ENCODE data around the gene GLDC. TPM values are rescaled to one million over a fixed set of nuclear protein-coding genes. Genes with fewer than 3 reads are reported as not detected.

Gene GLDC
- total and polyA plus RNA-seq, 8 donors, result 0.41 to 8.1 (median 3.3) TPM

DNA sequence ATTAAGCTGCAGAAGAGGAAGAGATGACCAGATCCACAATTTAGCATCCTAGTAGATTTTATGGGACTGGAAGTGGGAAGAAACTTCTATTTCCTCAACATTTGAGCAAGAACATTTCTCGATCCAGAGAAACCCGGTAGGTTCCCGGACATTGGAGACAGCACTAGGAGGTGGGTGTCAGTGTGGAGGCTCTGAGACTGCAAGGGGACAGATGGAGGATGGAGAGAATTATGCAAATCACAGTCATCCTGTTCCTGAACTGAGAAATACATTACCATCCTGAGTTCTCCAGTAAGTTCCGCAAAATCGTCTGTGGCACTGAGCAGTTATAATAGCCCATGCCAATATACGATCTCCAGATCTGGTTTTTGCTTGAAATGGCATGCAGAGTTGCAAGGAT lies 25.6 kb downstream of the GLDC start:
- H3K36me3 ChIP-seq, result no peaks in the 10 kb centered on the region
- DNase-seq (no peak), ATAC-seq (no peak)
- no peaks in the 10 kb centered on the region for H3K4me1 ChIP-seq
- intact Hi-C loops (cut with DNase I), result no loop called here
- TF ChIP-seq, protein P1, sequence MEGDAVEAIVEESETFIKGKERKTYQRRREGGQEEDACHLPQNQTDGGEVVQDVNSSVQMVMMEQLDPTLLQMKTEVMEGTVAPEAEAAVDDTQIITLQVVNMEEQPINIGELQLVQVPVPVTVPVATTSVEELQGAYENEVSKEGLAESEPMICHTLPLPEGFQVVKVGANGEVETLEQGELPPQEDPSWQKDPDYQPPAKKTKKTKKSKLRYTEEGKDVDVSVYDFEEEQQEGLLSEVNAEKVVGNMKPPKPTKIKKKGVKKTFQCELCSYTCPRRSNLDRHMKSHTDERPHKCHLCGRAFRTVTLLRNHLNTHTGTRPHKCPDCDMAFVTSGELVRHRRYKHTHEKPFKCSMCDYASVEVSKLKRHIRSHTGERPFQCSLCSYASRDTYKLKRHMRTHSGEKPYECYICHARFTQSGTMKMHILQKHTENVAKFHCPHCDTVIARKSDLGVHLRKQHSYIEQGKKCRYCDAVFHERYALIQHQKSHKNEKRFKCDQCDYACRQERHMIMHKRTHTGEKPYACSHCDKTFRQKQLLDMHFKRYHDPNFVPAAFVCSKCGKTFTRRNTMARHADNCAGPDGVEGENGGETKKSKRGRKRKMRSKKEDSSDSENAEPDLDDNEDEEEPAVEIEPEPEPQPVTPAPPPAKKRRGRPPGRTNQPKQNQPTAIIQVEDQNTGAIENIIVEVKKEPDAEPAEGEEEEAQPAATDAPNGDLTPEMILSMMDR (IDR thresholded peaks at IDR 0.05), result no peak
- no peaks in the 10 kb centered on the region for H3K9me3 ChIP-seq
- no peaks in the 10 kb centered on the region for H3K27me3 ChIP-seq
- no peak overlapping the region for H3K4me3 ChIP-seq
- no peak overlapping the region for H3K27ac ChIP-seq

- Histone ChIP-seq H3K36me3 (no peaks in the 10 kb centered on the region), H3K27ac (no peak overlapping the region), H3K27me3 (no peaks in the 10 kb centered on the region), H3K4me1 (no peaks in the 10 kb centered on the region), H3K9me3 (no peaks in the 10 kb centered on the region), H3K4me3 (no peak overlapping the region)
- TF ChIP-seq, protein P1 (IDR thresholded peaks at IDR 0.05), result no peak
- ATAC-seq (no peak), DNase-seq (no peak)
- intact Hi-C loops (cut with DNase I), result no loop called here
Observed at GRCh38 chr9:6616951-6617602, 28.5 kb downstream of the GLDC start.

DNA sequence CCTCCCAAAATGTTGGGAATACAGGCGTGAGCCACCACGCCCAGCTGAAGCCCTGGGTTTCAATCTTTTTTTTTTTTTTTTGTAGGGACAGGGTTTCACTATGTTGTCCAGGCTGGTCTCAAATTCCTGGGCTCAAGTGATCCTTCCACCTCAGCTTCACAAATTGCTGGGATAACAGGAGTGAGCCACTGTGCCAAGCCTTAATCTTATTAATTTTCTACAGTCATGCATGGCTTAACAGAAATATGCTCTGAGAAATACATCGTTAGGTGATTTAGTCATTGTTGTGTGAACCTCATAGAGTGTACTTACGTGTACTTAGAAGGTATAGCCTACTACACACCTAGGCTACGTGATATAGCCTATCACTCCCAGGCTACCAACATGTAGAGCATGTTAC lies 31.0 kb downstream of the GLDC start:
- ATAC-seq, result no peak

DNA sequence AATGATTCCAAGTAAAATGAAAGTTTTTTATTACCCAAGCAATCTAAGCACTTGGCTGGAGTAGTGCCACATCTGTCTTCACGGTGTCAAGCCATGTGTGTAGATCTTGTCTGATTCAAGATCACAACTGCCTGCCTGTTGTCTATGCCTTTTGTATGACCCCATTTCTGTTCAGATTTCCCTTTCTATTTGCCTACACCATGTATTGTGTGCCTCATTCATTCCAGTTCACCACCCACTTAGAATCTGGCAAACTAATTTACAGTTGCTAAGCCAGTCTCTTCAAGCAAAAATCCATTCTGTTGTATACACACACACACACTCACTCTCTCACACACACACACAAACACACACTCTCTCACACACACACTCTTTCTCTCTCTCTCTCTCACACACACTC lies 33.7 kb downstream of the GLDC start:
- no peaks in the 10 kb centered on the region for H3K4me1 ChIP-seq
- no peak overlapping the region for H3K4me3 ChIP-seq
- H3K36me3 ChIP-seq, result no peaks in the 10 kb centered on the region
- intact Hi-C loops (cut with DNase I), result no loop called here
- H3K27ac ChIP-seq, result no peak overlapping the region
- DNase-seq, result no peak
- TF ChIP-seq, protein P1 (IDR thresholded peaks at IDR 0.05), result no peak
- no peaks in the 10 kb centered on the region for H3K27me3 ChIP-seq
- ATAC-seq, result no peak
- no peaks in the 10 kb centered on the region for H3K9me3 ChIP-seq

More for the DNA sequence above, 31.0 kb downstream of the GLDC start:
- Histone ChIP-seq H3K27me3 (no peaks in the 10 kb centered on the region), H3K4me1 (no peaks in the 10 kb centered on the region), H3K36me3 (no peaks in the 10 kb centered on the region), H3K4me3 (no peak overlapping the region), H3K27ac (no peak overlapping the region), H3K9me3 (no peaks in the 10 kb centered on the region)
- intact Hi-C loops (cut with DNase I), result no loop called here
- TF ChIP-seq, protein P1 (IDR thresholded peaks at IDR 0.05), result no peak
- DNase-seq, result no peak

GRCh38 chr9:6610073-6610472 lies 35.5 kb downstream of the GLDC start:
- Histone ChIP-seq H3K9me3 (no peaks in the 10 kb centered on the region), H3K4me3 (no peak overlapping the region), H3K36me3 (no peaks in the 10 kb centered on the region), H3K27ac (no peak overlapping the region), H3K4me1 (no peaks in the 10 kb centered on the region), H3K27me3 (no peaks in the 10 kb centered on the region)
- DNase-seq, result no peak
- TF ChIP-seq, protein P1 (IDR thresholded peaks at IDR 0.05), result no peak
- intact Hi-C loops (cut with DNase I), result no loop called here
- no peak for ATAC-seq

Data from left lung (tissue), 10 donors.